ENCODE measurements around the gene NXPH2.

NXPH2 gene

DNA sequence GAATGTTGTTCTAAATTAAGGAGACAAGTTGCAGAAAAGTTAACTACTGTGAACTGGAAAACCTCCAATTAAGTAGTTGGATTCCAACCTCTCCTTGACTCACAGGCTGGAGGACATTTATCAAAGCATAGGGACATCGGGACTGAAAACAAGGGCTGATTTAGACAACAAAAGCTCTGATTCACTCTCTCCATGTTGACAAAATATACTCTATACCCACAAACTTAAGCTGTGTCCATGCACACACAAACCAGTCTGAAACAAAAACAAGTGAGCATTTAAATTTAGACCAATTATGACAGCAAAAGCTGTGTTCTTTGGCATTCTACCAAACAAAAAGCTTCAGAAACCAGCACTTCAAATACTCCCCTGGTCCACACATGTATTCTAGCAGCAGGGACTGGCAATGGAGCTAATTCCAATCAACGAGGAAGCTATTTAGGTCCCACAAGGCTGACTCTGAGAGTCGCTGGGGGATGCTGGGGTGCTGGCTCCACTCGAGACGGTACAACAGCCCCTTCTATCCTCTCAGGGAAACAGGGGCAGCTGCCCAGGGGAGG, 71.4 kb downstream of the NXPH2 start:
- no peak overlapping the region for H3K27ac ChIP-seq
- TF ChIP-seq, protein P1, sequence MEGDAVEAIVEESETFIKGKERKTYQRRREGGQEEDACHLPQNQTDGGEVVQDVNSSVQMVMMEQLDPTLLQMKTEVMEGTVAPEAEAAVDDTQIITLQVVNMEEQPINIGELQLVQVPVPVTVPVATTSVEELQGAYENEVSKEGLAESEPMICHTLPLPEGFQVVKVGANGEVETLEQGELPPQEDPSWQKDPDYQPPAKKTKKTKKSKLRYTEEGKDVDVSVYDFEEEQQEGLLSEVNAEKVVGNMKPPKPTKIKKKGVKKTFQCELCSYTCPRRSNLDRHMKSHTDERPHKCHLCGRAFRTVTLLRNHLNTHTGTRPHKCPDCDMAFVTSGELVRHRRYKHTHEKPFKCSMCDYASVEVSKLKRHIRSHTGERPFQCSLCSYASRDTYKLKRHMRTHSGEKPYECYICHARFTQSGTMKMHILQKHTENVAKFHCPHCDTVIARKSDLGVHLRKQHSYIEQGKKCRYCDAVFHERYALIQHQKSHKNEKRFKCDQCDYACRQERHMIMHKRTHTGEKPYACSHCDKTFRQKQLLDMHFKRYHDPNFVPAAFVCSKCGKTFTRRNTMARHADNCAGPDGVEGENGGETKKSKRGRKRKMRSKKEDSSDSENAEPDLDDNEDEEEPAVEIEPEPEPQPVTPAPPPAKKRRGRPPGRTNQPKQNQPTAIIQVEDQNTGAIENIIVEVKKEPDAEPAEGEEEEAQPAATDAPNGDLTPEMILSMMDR (conservative IDR thresholded peaks at IDR 0.05) = no peak

DNA sequence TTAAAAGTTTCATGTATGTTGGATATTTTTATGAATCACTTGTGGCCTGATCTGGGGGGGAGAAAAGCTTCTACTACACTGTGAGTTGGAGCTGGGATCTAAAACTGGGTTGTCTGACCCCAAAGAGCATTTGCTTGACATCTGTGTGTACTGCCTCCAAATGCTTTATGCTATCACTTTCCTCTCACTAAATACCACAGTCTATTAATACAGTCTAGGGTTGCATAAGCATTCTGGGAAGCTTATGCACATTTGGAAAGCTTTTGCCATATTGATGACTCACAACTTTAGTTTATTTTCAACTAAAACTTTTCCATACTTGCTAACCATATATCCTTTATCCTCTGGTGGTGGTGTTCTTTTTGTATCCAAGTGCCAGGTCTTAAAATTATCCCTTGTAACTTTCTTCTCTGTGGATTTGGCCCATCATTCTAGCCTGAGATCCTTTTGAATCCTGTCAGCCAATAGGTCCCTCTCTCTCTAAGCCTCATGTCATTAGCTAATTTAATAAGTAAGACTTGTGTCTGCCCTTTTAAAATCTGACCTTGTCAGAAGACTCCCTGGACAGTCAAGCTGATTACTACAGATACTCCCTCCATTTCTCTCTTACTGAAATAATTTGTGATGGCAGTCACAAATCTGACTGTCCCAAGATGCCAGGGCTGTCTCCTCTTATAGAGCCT, 72.7 kb downstream of the NXPH2 start:
- TF ChIP-seq, protein P1 (conservative IDR thresholded peaks at IDR 0.05) = no peak
- H3K27ac ChIP-seq = no peak overlapping the region

DNA sequence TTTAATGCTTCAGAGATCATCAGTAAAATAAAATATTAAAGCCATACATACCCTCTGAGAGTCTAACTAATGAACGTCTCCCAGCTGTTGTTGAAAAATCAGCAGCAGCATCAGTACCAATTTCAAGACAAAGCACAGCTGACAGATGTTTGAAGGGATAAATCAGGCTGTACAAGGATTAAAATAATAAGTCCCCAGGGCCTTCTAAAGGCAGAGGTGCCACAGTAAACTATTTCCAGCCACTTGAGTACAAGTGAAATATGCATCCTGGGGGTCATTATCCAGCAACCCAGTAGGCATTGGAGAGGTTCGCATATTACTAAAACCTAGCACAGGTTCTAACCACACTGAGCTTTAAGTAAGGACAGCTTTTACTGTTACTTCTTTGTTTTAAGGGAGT, 76.9 kb downstream of the NXPH2 start:
- no peak overlapping the region for H3K27ac ChIP-seq
- TF ChIP-seq, protein P1 (conservative IDR thresholded peaks at IDR 0.05) = no peak

DNA sequence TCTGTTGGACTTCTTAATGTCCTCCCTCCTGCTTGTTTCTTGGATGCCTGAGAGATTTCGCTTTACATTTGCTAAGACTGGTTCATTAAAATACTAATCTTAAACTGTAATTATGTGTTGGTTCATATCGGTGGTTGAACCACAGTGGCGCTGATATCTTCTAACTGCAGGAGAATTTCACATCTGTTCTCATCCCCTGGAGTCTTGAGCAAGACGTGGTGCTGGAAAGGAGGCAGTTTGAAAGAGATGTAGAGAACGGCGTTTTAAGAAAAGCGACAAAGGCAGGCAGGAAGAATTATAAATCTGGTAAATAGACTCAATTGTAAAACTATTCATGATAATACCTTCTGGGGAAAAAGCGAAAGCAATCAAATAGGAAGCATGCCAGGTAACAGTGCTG, 79.5 kb downstream of the NXPH2 start:
- no peak overlapping the region for H3K27ac ChIP-seq
- TF ChIP-seq, protein P1 (conservative IDR thresholded peaks at IDR 0.05) = no peak

DNA sequence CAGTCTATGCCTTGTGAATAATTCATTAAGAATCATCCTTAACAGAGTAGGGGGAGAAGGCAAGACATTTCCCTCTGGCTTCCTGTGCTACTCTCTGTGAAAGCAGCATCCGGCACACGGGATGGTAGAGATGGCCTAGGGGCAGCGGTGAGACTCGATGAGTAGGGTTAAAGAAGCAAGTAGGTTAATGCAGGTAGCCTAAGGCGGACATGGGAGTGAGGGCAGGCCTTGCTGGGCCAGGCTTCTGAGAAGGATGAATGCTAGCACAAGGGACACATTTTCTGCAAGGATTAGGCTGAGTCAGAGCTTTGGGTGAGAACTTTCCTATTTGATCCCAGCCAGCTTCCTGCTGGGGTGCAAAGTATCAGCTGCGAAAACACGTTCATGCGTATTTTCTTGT, 80.8 kb downstream of the NXPH2 start:
- TF ChIP-seq, protein P1 (conservative IDR thresholded peaks at IDR 0.05) = no peak
- no peak overlapping the region for H3K27ac ChIP-seq

DNA sequence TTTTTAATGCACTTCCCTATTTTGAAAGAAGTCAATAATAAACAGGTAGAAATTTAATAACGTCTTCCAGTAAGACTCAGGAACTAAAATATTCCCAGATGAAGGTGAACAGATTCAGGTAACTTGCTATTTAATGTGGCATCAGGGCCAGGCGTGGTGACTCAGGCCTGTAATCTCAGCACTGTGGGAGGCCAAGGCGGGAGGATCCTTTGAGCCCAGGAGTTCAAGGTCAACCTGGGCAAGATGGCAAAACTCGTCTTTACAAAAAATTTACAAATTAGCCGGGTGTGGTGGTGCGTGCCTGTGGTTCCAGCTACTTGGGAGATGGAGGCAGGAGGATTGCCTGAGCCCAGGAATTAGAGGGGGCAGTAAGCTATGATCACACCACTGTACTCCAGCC, 81.8 kb downstream of the NXPH2 start:
- H3K27ac ChIP-seq = no peak overlapping the region
- TF ChIP-seq, protein P1 (conservative IDR thresholded peaks at IDR 0.05) = no peak

DNA sequence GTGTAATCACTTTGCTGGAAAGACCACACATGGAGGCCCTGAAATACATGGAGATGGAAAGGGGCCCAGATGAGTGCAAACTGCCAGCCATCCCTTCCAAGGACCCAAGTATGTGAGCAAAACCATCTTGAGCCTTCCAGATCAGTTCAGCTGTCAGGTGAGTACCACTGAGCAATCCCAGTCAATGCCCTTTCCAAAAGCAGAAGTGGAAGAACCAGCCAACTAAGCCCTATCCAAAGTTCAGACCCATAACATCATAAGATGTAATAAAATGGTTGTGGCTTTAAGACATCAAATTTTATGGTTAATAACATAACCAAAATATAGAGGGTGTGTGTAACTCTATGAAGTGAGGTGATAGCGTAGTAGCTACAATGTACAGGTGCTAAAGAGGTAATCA, 88.5 kb downstream of the NXPH2 start:
- TF ChIP-seq, protein P1 (conservative IDR thresholded peaks at IDR 0.05) = no peak
- no peak overlapping the region for H3K27ac ChIP-seq
